PC-3 (cell line): ENCODE measurements around the gene GPR84. TPM values are rescaled to one million over a fixed set of nuclear protein-coding genes. Genes with fewer than 3 reads are reported as not detected.

Experiments used
- ATAC-seq: fragments of 200-7000 bp; cut with Tn5 transposase; 2 replicates; pipeline ENCODE4 v1.9.1; 2020; ENCODE audit warnings: mild to moderate bottlenecking, moderate library complexity
- BruUV-seq: library from RNA; stranded (reverse); fragments of 400-500 nt; replicated peaks from 2 replicates; lab custom pipeline; 2021; lab: Mats Ljungman, UMichigan
- CTCF ChIA-PET: fragments of 300-600 bp; sonication (Branson Sonifier 250); formaldehyde crosslinking; loops from one replicate; lab custom pipeline; 2022; ENCODE audit warnings: antibody characterized with exemption; lab: Charles Lee
- POLR2A ChIA-PET: fragments of 300-600 bp; sonication (Branson Sonifier 250); formaldehyde crosslinking; loops from one replicate; lab custom pipeline; 2022; ENCODE audit warnings: antibody characterized with exemption; ENCODE audit not compliant: unreplicated experiment; lab: Charles Lee
- DNase-seq: peaks from one replicate; pipeline ENCODE4 v3.0.0-alpha.2; 2015
- H2AFZ ChIP-seq: fragments of 300-600 bp; sonication (generic); 2 replicates; pipeline ENCODE4 v1.6.0; 2016; ENCODE audit warnings: antibody characterized with exemption, low read length
- H3F3A ChIP-seq: fragments of 300-600 bp; sonication (generic); one replicate; pipeline ENCODE4 v1.6.0; 2017; ENCODE audit warnings: antibody characterized with exemption, low read length, control low read depth, mild to moderate bottlenecking; ENCODE audit not compliant: unreplicated experiment
- H3K27ac ChIP-seq: fragments of 300-600 bp; sonication (generic); 2 replicates; pipeline ENCODE4 v1.5.1; 2016; ENCODE audit warnings: mild to moderate bottlenecking, low read length
- H3K27me3 ChIP-seq: fragments of 300-600 bp; sonication (generic); 2 replicates; pipeline ENCODE4 v1.6.1; 2016; ENCODE audit warnings: low read length, mixed read lengths
- H3K36me3 ChIP-seq: fragments of 300-600 bp; sonication (generic); 2 replicates; pipeline ENCODE4 v1.6.1; 2016; ENCODE audit warnings: low read depth, mixed run types, low read length, mixed read lengths
- H3K4me1 ChIP-seq: fragments of 300-600 bp; sonication (generic); 2 replicates; pipeline ENCODE4 v1.5.1; 2016; ENCODE audit warnings: low read length; ENCODE audit not compliant: insufficient read depth
- H3K4me2 ChIP-seq: fragments of 300-600 bp; sonication (generic); 2 replicates; pipeline ENCODE4 v1.6.0; 2016; ENCODE audit warnings: low read length
- H3K4me3 ChIP-seq: fragments of 300-600 bp; sonication (generic); 2 replicates; pipeline ENCODE4 v1.5.1; 2016; ENCODE audit warnings: mild to moderate bottlenecking, low read length, mixed read lengths
- H3K79me2 ChIP-seq: fragments of 300-600 bp; sonication (generic); 2 replicates; pipeline ENCODE4 v1.6.1; 2017; ENCODE audit warnings: low read length, mixed read lengths
- H3K9ac ChIP-seq: fragments of 300-600 bp; sonication (generic); 2 replicates; pipeline ENCODE4 v1.6.0; 2016; ENCODE audit warnings: mild to moderate bottlenecking, low read length
- H3K9me2 ChIP-seq: fragments of 300-600 bp; sonication (generic); replicated peaks from 2 replicates; pipeline ENCODE4 v1.6.1; 2016; ENCODE audit warnings: mixed run types, low read length, mixed read lengths
- H3K9me3 ChIP-seq: fragments of 300-600 bp; sonication (generic); 2 replicates; pipeline ENCODE4 v1.6.1; 2016; ENCODE audit warnings: low read length, mixed read lengths
- H4K20me1 ChIP-seq: fragments of 300-600 bp; sonication (generic); 2 replicates; pipeline ENCODE4 v1.6.1; 2016; ENCODE audit warnings: low read length, mixed read lengths
- EZH2 ChIP-seq: fragments of 300-600 bp; sonication (generic); IDR thresholded peaks from one replicate; pipeline ENCODE4 v1.6.1; 2017; ENCODE audit warnings: antibody characterized with exemption, mild to moderate bottlenecking, low read length; ENCODE audit not compliant: unreplicated experiment
- EZH2phosphoT487 ChIP-seq: fragments of 300-600 bp; sonication (generic); IDR thresholded peaks from 2 replicates; pipeline ENCODE4 v1.6.1; 2018; ENCODE audit warnings: mild to moderate bottlenecking, antibody characterized with exemption, low read length, borderline replicate concordance
- intact Hi-C: fragments of 100-400 bp; cut with micrococcal nuclease; formaldehyde crosslinking; loops from 2 replicates; pipeline ENCODE4 v1.9.0; 2023
- total RNA-seq: library from RNA; depleted of rRNA; stranded (reverse); fragments of >200 nt; gene quantifications from 2 replicates; pipeline ENCODE4 v1.2.3, GENCODE V29; 2014
- TF ChIP-seq, protein P1 (sequence below): fragments of 300-600 bp; sonication (generic); conservative IDR thresholded peaks from 2 replicates; pipeline ENCODE4 v1.5.1; 2017; ENCODE audit warnings: antibody characterized with exemption, low read depth, mild to moderate bottlenecking, low read length

The GPR84 gene
- total RNA-seq, 1 experiment from 2014 or later, result not detected

DNA sequence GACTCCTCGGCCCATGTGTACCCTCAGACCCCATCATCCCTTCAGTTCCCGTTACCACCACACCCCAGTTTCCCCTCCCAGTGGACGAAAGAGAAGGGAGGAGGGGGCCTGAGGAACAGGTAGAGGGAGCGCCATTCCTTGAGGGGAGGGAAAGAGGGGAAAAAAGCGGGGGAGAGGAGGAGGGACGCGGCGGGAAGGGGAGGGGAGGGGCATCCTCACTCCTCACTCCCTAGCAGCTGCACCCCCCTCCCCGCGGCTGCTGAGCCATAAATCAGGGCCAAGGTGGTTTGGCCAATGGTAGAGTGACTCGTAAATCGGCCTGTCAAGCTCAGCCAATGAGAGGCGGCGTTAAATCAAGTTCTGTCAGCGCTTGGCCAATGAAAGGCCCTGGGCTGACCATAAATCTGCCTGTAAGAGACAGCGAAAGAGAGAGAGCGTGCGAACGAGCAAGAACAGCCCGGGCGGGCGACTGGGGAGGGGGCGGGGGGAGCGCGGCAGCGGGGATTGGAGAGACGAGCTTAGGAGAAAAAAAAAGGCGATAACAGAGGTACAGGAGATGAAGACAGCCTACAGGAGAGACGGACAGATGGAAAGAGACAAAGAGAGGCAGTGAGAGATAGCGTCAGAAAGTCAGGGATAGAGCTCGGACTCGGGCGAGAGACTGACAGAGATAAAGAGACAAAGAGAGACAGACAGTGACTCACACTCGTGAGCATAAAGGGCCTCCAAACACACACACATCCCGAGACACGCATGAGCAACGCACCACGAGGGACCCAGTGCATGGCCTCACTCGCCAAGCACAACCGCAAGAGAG is 5.1 kb downstream of the GPR84 start:
- BruUV-seq, result TSS peak; percentile 84
- POLR2A ChIA-PET, result interaction anchor here (0.6 to 0.9 kb wide), 4 partner anchors 22 to 67 kb away, joined by 3 to 6 read pairs (median 5); no protein-coding TSS in a partner anchor
- H3K4me2 ChIP-seq, result peak overlapping the region; percentile 99
- H3K79me2 ChIP-seq, result no peaks in the 10 kb centered on the region
- peak overlapping the region; percentile 86 for H3K9ac ChIP-seq
- no peaks in the 10 kb centered on the region for H3K9me3 ChIP-seq
- CTCF ChIA-PET, result interaction anchor here (0.7 to 1.4 kb wide), 4 partner anchors 10 to 72 kb away, joined by 3 to 12 read pairs (median 5); partner anchors contain the start of gene COPZ1
- peak overlapping the region; percentile 81 for H3K4me3 ChIP-seq
- no peaks in the 10 kb centered on the region for H3K9me2 ChIP-seq
- no peaks in the 10 kb centered on the region for H4K20me1 ChIP-seq
- peak overlapping the region; percentile 97 for H2AFZ ChIP-seq
- H3K36me3 ChIP-seq, result no peaks in the 10 kb centered on the region
- TF ChIP-seq, protein P1, sequence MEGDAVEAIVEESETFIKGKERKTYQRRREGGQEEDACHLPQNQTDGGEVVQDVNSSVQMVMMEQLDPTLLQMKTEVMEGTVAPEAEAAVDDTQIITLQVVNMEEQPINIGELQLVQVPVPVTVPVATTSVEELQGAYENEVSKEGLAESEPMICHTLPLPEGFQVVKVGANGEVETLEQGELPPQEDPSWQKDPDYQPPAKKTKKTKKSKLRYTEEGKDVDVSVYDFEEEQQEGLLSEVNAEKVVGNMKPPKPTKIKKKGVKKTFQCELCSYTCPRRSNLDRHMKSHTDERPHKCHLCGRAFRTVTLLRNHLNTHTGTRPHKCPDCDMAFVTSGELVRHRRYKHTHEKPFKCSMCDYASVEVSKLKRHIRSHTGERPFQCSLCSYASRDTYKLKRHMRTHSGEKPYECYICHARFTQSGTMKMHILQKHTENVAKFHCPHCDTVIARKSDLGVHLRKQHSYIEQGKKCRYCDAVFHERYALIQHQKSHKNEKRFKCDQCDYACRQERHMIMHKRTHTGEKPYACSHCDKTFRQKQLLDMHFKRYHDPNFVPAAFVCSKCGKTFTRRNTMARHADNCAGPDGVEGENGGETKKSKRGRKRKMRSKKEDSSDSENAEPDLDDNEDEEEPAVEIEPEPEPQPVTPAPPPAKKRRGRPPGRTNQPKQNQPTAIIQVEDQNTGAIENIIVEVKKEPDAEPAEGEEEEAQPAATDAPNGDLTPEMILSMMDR, result no peak
- TF ChIP-seq EZH2, result no peak
- TF ChIP-seq EZH2phosphoT487, result no peak
- H3F3A ChIP-seq, result no peaks in the 10 kb centered on the region
- H3K27ac ChIP-seq, result peak overlapping the region; percentile 74
- ATAC-seq (peak; percentile 93), DNase-seq (peak; percentile 99)
- intact Hi-C loops, result loop anchor here (1.0 kb wide), 2 partner anchors 35 to 79 kb away; partner anchors contain the start of genes CBX5 and HNRNPA1
- peaks cover 28% of the 10 kb centered on the region for H3K4me1 ChIP-seq
- H3K27me3 ChIP-seq, result no peaks in the 10 kb centered on the region

DNA sequence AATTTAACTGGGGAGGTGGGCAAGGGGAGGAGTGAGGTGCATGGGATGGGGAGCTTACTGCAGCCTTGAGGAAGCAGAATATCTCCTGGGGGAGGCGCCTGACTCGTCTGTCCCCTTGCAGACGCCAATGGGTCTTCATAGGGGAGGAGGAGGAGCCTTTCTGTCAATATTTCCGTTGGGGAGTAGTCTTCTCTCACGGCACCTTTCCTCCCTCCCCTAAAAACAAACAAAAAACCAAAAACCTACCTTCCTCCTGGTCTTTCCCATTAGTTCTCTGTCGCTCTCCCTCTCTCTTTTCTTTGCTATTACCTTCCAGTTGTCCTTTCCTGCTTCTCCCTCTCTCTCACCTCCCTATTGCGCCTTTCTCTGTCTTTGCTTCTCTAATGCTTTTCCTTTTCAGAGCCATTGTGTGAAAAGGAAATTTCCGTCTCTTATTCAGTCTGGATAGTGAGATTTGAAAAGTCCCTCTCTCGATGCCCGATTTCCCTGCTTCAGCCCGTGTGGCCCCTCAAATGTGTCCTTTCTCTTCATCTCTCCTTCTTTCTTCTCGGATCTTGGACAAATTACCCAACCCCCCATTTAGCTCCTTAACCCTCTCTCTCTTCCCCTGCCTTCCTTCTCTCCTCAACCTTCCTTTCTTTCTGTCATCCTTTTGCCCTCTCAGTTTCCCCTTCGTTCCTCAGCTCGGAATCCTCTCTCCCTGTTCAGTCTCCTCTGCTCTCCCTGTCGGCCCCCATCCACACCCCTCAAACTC is 5.9 kb downstream of the GPR84 start:
- Histone ChIP-seq H4K20me1 (no peaks in the 10 kb centered on the region), H3K4me3 (peak overlapping the region; percentile 81), H3K79me2 (no peaks in the 10 kb centered on the region), H3K9me3 (no peaks in the 10 kb centered on the region), H3K27me3 (no peaks in the 10 kb centered on the region), H3F3A (no peaks in the 10 kb centered on the region), H3K9me2 (no peaks in the 10 kb centered on the region), H3K4me1 (peaks cover 28% of the 10 kb centered on the region), H3K27ac (peak overlapping the region; percentile 51), H3K4me2 (peak overlapping the region; percentile 99), H3K9ac (peak overlapping the region; percentile 86), H3K36me3 (no peaks in the 10 kb centered on the region), H2AFZ (peak overlapping the region; percentile 97)
- POLR2A ChIA-PET, result interaction anchor here (0.9 kb wide), 1 partner anchor 32 kb away, joined by 5 read pairs; no protein-coding TSS in a partner anchor
- intact Hi-C loops, result no loop called here
- CTCF ChIA-PET, result interaction anchor here (0.6 to 1.4 kb wide), 5 partner anchors 21 to 326 kb away, joined by 3 to 12 read pairs (median 5); partner anchors contain the start of gene COPZ1
- TF ChIP-seq EZH2 (no peak), EZH2phosphoT487 (no peak)
- TF ChIP-seq, protein P1, result no peak
- ATAC-seq (0 out of 2 replicates have a peak, but pooled peaks have one; percentile 1), DNase-seq (peak; percentile 38)
- TSS peak; percentile 75 for BruUV-seq
